ENCODE measurements around the gene NEDD4L.

DNA sequence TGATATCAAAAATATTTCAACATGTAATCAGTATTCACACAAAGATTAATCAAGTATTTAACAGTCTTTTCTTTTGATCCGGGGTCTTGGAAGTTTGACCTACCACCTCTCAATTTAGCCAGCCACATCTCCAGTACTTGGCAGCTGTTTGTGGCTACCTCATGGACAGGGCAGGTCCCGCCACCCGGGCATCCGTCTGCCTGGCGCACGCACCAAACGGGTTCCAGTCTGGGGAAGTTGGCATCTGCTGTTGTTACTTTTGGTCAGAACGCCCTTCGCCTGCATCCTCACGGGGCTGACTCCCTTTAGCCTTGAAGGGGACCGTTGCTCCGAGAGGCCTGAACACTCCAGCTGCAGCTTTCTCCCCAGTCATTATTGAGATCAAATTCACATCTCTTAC lies 81.7 kb downstream of the NEDD4L start:
- TF ChIP-seq, protein P1, sequence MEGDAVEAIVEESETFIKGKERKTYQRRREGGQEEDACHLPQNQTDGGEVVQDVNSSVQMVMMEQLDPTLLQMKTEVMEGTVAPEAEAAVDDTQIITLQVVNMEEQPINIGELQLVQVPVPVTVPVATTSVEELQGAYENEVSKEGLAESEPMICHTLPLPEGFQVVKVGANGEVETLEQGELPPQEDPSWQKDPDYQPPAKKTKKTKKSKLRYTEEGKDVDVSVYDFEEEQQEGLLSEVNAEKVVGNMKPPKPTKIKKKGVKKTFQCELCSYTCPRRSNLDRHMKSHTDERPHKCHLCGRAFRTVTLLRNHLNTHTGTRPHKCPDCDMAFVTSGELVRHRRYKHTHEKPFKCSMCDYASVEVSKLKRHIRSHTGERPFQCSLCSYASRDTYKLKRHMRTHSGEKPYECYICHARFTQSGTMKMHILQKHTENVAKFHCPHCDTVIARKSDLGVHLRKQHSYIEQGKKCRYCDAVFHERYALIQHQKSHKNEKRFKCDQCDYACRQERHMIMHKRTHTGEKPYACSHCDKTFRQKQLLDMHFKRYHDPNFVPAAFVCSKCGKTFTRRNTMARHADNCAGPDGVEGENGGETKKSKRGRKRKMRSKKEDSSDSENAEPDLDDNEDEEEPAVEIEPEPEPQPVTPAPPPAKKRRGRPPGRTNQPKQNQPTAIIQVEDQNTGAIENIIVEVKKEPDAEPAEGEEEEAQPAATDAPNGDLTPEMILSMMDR (IDR thresholded peaks at IDR 0.05) = no peak
- TF ChIP-seq TAF1 (IDR thresholded peaks at IDR 0.05; ENCODE audit: borderline replicate concordance, low read depth, low read length) = no peak
- no peak for TF ChIP-seq POLR2AphosphoS5 (IDR thresholded peaks at IDR 0.05; ENCODE audit: low read depth, low read length)
- no peak for TF ChIP-seq PBX3 (IDR thresholded peaks at IDR 0.05)
- TF ChIP-seq, protein P2, sequence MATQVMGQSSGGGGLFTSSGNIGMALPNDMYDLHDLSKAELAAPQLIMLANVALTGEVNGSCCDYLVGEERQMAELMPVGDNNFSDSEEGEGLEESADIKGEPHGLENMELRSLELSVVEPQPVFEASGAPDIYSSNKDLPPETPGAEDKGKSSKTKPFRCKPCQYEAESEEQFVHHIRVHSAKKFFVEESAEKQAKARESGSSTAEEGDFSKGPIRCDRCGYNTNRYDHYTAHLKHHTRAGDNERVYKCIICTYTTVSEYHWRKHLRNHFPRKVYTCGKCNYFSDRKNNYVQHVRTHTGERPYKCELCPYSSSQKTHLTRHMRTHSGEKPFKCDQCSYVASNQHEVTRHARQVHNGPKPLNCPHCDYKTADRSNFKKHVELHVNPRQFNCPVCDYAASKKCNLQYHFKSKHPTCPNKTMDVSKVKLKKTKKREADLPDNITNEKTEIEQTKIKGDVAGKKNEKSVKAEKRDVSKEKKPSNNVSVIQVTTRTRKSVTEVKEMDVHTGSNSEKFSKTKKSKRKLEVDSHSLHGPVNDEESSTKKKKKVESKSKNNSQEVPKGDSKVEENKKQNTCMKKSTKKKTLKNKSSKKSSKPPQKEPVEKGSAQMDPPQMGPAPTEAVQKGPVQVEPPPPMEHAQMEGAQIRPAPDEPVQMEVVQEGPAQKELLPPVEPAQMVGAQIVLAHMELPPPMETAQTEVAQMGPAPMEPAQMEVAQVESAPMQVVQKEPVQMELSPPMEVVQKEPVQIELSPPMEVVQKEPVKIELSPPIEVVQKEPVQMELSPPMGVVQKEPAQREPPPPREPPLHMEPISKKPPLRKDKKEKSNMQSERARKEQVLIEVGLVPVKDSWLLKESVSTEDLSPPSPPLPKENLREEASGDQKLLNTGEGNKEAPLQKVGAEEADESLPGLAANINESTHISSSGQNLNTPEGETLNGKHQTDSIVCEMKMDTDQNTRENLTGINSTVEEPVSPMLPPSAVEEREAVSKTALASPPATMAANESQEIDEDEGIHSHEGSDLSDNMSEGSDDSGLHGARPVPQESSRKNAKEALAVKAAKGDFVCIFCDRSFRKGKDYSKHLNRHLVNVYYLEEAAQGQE (IDR thresholded peaks at IDR 0.05; ENCODE audit: low read depth, low read length) = no peak
- TF ChIP-seq EZH2phosphoT487 (IDR thresholded peaks at IDR 0.05; ENCODE audit: borderline replicate concordance, low read depth) = no peak
- no peak for TF ChIP-seq RCOR1 (IDR thresholded peaks at IDR 0.05; ENCODE audit: low read length)

Data from SK-N-SH (cell line).